Colonic mucosa (tissue), 4 donors: ENCODE results near the gene OPHN1. TPM values are rescaled to one million over a fixed set of nuclear protein-coding genes. Genes with fewer than 3 reads are reported as not detected.
"Not testable (repeated sequence)": the region's sequence is repeated elsewhere in the genome, so short reads cannot be mapped to it uniquely, and the experiment has no call there.

Source experiments
- DNase-seq: peaks from one replicate; pipeline ENCODE4 v3.0.0-alpha.2; 2020
- H3K27ac ChIP-seq: fragments of 200-600 bp; one replicate; pipeline ENCODE4 v1.8.0; 2021
- H3K27me3 ChIP-seq: fragments of 200-600 bp; one replicate; pipeline ENCODE4 v1.8.0; 2021
- H3K36me3 ChIP-seq: fragments of 200-600 bp; one replicate; pipeline ENCODE4 v1.8.0; 2021
- H3K4me1 ChIP-seq: fragments of 200-600 bp; one replicate; pipeline ENCODE4 v1.8.0; 2021; ENCODE audit warnings: mild to moderate bottlenecking
- H3K4me3 ChIP-seq: fragments of 200-600 bp; one replicate; pipeline ENCODE4 v1.8.0; 2021
- H3K9ac ChIP-seq, 2 donors: one replicate each; pipeline ENCODE4 v1.7.0; 2013; ENCODE audit warnings: control low read depth in 2 of 2, low read depth in 2 of 2, low read length in 2 of 2
- H3K9me3 ChIP-seq: fragments of 200-600 bp; one replicate; pipeline ENCODE4 v1.8.0; 2021
- intact Hi-C: fragments of 100-400 bp; cut with DNase I; formaldehyde crosslinking; loops from one replicate; pipeline ENCODE4 v1.14.1; 2022
- total RNA-seq, 2 donors: library from RNA; stranded (reverse); fragmentation: NEBNext Ultra II Directional in 1 of 2; extraction: Animal tissue kit (Norgen Biotek cat#: 25700) in 1 of 2; gene quantifications; one replicate each; pipeline ENCODE4 v1.2.1, GENCODE V29; 2021
- TF ChIP-seq, protein P1 (sequence below): fragments of 200-600 bp; IDR thresholded peaks from one replicate; pipeline ENCODE4 v1.8.0; 2022; ENCODE audit warnings: antibody characterized with exemption, mild to moderate bottlenecking
- donor health status: healthy.
- donor health status: DM: no; HTN: no; CAD: no.
- donor health status: DM: no; HTN: no; CAD: no.

Gene OPHN1
- total RNA-seq, 2 donors from 2014 or later: 4.8 to 6.8 TPM

GRCh38 chrX:68284281-68284904, 148.9 kb downstream of the OPHN1 start:
- H3K27ac ChIP-seq: no peak overlapping the region
- no peak overlapping the region for H3K9ac ChIP-seq
- no peak for DNase-seq
- H3K36me3 ChIP-seq: no peaks in the 10 kb centered on the region
- no peaks in the 10 kb centered on the region for H3K4me1 ChIP-seq
- H3K27me3 ChIP-seq: no peaks in the 10 kb centered on the region
- no peaks in the 10 kb centered on the region for H3K9me3 ChIP-seq
- intact Hi-C loops: no loop called here
- TF ChIP-seq, protein P1, sequence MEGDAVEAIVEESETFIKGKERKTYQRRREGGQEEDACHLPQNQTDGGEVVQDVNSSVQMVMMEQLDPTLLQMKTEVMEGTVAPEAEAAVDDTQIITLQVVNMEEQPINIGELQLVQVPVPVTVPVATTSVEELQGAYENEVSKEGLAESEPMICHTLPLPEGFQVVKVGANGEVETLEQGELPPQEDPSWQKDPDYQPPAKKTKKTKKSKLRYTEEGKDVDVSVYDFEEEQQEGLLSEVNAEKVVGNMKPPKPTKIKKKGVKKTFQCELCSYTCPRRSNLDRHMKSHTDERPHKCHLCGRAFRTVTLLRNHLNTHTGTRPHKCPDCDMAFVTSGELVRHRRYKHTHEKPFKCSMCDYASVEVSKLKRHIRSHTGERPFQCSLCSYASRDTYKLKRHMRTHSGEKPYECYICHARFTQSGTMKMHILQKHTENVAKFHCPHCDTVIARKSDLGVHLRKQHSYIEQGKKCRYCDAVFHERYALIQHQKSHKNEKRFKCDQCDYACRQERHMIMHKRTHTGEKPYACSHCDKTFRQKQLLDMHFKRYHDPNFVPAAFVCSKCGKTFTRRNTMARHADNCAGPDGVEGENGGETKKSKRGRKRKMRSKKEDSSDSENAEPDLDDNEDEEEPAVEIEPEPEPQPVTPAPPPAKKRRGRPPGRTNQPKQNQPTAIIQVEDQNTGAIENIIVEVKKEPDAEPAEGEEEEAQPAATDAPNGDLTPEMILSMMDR: no peak
- no peak overlapping the region for H3K4me3 ChIP-seq

- TF ChIP-seq, protein P1: no peak
- no peaks in the 10 kb centered on the region for H3K27me3 ChIP-seq
- H3K9ac ChIP-seq: no peak overlapping the region
- no peaks in the 10 kb centered on the region for H3K36me3 ChIP-seq
- H3K27ac ChIP-seq: no peak overlapping the region
- no peaks in the 10 kb centered on the region for H3K9me3 ChIP-seq
- H3K4me1 ChIP-seq: no peaks in the 10 kb centered on the region
- H3K4me3 ChIP-seq: no peak overlapping the region
- no peak for DNase-seq
- intact Hi-C loops: no loop called here
Measured at GRCh38 chrX:68273887-68274286, 159.4 kb downstream of the OPHN1 start.

DNA sequence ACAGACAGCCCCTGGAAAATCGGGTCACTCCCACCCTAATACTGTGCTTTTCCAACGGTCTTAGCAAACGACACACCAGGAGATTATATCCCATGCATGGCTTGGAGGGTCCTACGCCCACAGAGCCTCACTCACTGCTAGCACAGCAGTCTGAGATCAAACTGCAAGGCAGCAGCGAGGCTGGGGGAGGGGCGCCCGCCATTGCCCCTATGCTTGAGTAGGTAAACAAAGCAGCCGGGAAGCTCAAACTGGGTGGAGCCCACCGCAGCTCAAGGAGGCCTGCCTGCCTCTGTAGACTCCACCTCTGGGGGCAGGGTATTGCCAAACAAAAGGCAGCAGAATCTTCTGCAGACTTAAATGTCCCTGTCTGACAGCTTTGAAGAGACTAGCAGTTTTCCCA, 168.5 kb downstream of the OPHN1 start:
- H3K4me3 ChIP-seq, DNase-seq, H3K27me3 ChIP-seq, H3K9me3 ChIP-seq, intact Hi-C loops, H3K9ac ChIP-seq, H3K27ac ChIP-seq, H3K36me3 ChIP-seq, H3K4me1 ChIP-seq: not testable (repeated sequence)

- Histone ChIP-seq H3K27me3 (no peaks in the 10 kb centered on the region), H3K4me1 (no peaks in the 10 kb centered on the region), H3K36me3 (no peaks in the 10 kb centered on the region), H3K4me3 (no peak overlapping the region), H3K9ac (no peak overlapping the region), H3K27ac (no peak overlapping the region), H3K9me3 (no peaks in the 10 kb centered on the region)
- TF ChIP-seq, protein P1: no peak
- intact Hi-C loops: no loop called here
- no peak for DNase-seq
Measured at GRCh38 chrX:68261060-68261672, 172.1 kb downstream of the OPHN1 start.

- H3K27ac ChIP-seq: no peak overlapping the region
- H3K4me3 ChIP-seq: no peak overlapping the region
- no peaks in the 10 kb centered on the region for H3K27me3 ChIP-seq
- no peak overlapping the region for H3K9ac ChIP-seq
- H3K9me3 ChIP-seq: no peaks in the 10 kb centered on the region
- intact Hi-C loops: no loop called here
- TF ChIP-seq, protein P1: no peak
- H3K36me3 ChIP-seq: no peaks in the 10 kb centered on the region
- H3K4me1 ChIP-seq: no peaks in the 10 kb centered on the region
- DNase-seq: no peak
Measured at GRCh38 chrX:68256990-68257389, 176.3 kb downstream of the OPHN1 start.
